Type B pancreatic cell (in vitro differentiated cells): ENCODE results near the gene AKAP13. TPM values are rescaled to one million over a fixed set of nuclear protein-coding genes. Genes with fewer than 3 reads are reported as not detected.

Source experiments
- DNase-seq: peaks from one replicate; pipeline ENCODE4 v3.0.0; 2021; ENCODE audit warnings: mixed read lengths; ENCODE audit not compliant: unreplicated experiment; ENCODE audit errors: extremely low spot score
- H3K27ac Mint-ChIP-seq: 2 replicates; pipeline ENCODE4 v1.8.0; 2021; ENCODE audit warnings: mild to moderate bottlenecking, mixed read lengths
- H3K27me3 Mint-ChIP-seq: 2 replicates; pipeline ENCODE4 v1.8.0; 2021; ENCODE audit warnings: mixed read lengths
- H3K36me3 Mint-ChIP-seq: 2 replicates; pipeline ENCODE4 v1.8.0; 2021; ENCODE audit warnings: mixed read lengths
- H3K4me1 Mint-ChIP-seq: one replicate; pipeline ENCODE4 v1.8.0; 2021; ENCODE audit warnings: mixed read lengths; ENCODE audit not compliant: unreplicated experiment
- H3K4me3 Mint-ChIP-seq: 2 replicates; pipeline ENCODE4 v1.8.0; 2021; ENCODE audit warnings: mild to moderate bottlenecking, mixed read lengths
- H3K9me3 Mint-ChIP-seq: 2 replicates; pipeline ENCODE4 v1.8.0; 2021; ENCODE audit warnings: mixed read lengths
- total RNA-seq: library from RNA; stranded (reverse); gene quantifications from 2 replicates; pipeline ENCODE4 v1.2.1, GENCODE V29; 2021; ENCODE audit warnings: low replicate concordance
- TF ChIP-seq, protein P1 (sequence below): fragments of 200-600 bp; sonication (generic); conservative IDR thresholded peaks from 2 replicates; pipeline ENCODE4 v1.5.0; 2021; ENCODE audit warnings: antibody characterized with exemption, mild to moderate bottlenecking

AKAP13 gene
- total RNA-seq, 1 donor from 2014 or later: 75.7 TPM

DNA sequence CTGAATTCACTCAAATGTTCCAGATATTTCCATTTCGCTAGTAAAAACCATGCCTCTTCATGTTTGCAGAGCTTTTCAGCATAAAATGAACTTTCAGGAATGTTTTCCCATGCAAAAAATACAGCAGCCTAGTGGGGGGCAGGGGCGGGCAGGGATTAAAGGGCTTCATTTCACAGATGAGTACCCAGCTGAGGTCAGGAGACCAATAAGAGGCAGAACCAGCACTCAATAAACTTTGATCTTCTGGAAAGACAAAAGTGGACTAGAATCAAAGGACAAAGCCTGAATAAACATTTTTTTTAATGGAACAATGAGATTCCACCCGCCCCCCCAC lies 406.3 kb downstream of the AKAP13 start:
- no peaks in the 10 kb centered on the region for H3K36me3 Mint-ChIP-seq
- H3K4me1 Mint-ChIP-seq: peaks cover 44% of the 10 kb centered on the region
- H3K9me3 Mint-ChIP-seq: no peaks in the 10 kb centered on the region
- peak overlapping the region; percentile 78 for H3K27ac Mint-ChIP-seq
- H3K27me3 Mint-ChIP-seq: no peaks in the 10 kb centered on the region
- H3K4me3 Mint-ChIP-seq: no peak overlapping the region
- no peak for DNase-seq
- TF ChIP-seq, protein P1, sequence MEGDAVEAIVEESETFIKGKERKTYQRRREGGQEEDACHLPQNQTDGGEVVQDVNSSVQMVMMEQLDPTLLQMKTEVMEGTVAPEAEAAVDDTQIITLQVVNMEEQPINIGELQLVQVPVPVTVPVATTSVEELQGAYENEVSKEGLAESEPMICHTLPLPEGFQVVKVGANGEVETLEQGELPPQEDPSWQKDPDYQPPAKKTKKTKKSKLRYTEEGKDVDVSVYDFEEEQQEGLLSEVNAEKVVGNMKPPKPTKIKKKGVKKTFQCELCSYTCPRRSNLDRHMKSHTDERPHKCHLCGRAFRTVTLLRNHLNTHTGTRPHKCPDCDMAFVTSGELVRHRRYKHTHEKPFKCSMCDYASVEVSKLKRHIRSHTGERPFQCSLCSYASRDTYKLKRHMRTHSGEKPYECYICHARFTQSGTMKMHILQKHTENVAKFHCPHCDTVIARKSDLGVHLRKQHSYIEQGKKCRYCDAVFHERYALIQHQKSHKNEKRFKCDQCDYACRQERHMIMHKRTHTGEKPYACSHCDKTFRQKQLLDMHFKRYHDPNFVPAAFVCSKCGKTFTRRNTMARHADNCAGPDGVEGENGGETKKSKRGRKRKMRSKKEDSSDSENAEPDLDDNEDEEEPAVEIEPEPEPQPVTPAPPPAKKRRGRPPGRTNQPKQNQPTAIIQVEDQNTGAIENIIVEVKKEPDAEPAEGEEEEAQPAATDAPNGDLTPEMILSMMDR: no peak

DNA sequence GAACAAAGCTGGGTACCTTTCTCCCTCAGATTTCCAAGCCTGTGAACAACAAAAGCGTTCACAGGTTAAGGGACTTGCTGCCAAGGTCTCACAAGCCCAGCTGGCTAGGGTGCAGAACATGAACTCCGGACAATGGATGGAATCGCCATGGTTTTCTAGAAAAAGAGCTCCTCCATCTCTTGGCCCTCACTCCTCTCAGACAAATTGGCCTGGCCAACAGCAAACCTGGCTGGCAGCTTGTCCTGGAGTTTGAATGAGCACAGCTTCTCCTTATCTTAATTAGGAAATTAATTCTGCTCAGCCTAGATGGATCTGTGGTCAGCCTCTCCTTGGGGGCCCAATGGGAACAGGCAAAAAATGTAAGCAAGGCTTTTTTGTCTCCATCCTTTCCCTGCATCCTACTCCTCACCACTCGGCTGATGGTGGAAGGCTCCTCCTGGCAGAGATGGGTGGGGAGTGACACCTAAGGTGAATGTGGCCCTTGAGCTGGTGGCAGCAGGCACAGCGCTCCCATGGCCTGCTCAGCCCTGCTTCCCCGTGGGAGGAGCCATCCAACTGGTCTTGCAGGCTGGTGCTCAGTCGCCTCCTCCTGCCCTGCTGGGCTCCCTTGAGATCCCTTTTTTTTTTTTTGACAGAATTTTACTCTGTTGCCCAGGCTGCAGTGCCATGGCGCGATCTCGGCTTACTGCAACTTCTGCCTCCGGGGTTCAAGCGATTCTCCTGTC lies 408.5 kb downstream of the AKAP13 start:
- Mint-ChIP-seq H3K27me3 (no peaks in the 10 kb centered on the region), H3K4me3 (no peak overlapping the region), H3K36me3 (no peaks in the 10 kb centered on the region), H3K27ac (no peak overlapping the region), H3K9me3 (no peaks in the 10 kb centered on the region), H3K4me1 (peaks cover 44% of the 10 kb centered on the region)
- DNase-seq: no peak
- TF ChIP-seq, protein P1: no peak

- DNase-seq: no peak
- Mint-ChIP-seq H3K27ac (no peak overlapping the region), H3K36me3 (no peaks in the 10 kb centered on the region), H3K27me3 (no peaks in the 10 kb centered on the region), H3K4me3 (no peak overlapping the region), H3K4me1 (peaks cover 43% of the 10 kb centered on the region), H3K9me3 (no peaks in the 10 kb centered on the region)
- TF ChIP-seq, protein P1: no peak
Observed at GRCh38 chr15:85789496-85789875, 409.1 kb downstream of the AKAP13 start.

DNA sequence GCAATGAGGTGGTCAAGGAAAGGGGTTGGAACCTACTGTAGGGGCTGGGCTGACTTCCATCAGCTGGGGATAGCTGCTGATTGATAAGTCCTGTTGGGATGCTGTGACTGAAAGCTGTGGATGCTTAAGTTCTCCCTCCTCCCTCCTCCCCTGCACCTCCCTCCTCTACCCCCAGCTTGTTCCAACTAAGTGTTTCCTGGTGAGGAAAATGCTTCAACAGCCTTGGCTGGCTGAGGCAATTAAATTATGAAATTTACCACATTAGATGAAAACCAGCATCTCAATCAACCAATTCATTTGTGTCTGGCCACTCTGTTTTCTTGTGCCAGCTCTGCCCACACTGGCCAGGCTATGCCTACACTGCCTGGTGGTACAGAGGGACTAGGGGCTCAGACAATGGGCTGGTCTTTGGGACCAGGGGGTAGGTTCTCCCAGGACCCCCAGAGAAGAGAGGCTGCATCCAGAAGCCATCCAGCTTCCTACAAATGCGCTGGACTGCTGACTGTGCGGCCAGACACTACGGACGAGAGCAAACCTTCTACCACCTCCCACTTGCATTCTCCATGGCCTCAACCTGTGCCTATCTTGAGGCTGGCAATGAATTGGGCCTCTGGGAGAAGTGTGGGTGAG lies 411.8 kb downstream of the AKAP13 start:
- no peak overlapping the region for H3K27ac Mint-ChIP-seq
- peaks cover 43% of the 10 kb centered on the region for H3K4me1 Mint-ChIP-seq
- DNase-seq: no peak
- no peaks in the 10 kb centered on the region for H3K9me3 Mint-ChIP-seq
- H3K4me3 Mint-ChIP-seq: peak overlapping the region; percentile 52
- no peaks in the 10 kb centered on the region for H3K27me3 Mint-ChIP-seq
- H3K36me3 Mint-ChIP-seq: no peaks in the 10 kb centered on the region
- TF ChIP-seq, protein P1: no peak

DNA sequence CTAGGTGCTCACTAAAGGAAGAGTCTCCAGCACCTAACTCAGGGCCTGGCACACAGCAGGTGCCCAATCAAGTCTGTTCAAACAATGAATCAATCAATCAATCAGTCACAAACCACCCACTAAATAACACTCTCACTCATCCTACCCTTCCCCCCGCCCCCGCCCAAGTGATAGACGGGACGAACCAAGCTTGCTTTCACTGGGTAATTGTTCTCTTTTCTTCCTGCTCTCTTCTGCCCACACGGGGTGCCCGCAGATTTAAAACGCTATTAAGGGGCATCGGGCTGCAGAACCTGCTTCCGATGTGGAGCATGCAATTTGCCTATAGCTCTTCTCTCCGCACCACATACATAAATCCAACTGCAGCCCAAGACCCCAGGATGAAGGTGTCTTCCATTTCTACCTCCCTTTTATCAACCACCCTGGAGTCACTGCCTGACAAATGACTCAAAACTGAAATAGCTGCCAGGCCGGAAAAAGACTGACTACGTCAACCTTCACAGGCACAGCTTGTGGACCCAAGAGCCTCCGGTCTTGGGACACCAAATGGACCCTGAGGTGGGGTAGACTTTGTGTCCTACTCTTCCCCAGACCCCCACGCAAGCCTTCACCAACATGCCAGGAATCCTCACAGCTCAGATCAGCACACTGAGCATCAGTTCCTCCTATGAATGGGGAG lies 412.6 kb downstream of the AKAP13 start:
- H3K27me3 Mint-ChIP-seq: no peaks in the 10 kb centered on the region
- TF ChIP-seq, protein P1: no peak
- no peaks in the 10 kb centered on the region for H3K36me3 Mint-ChIP-seq
- H3K4me3 Mint-ChIP-seq: peak overlapping the region; percentile 95
- H3K4me1 Mint-ChIP-seq: peaks cover 39% of the 10 kb centered on the region
- no peak for DNase-seq
- H3K27ac Mint-ChIP-seq: no peak overlapping the region
- H3K9me3 Mint-ChIP-seq: no peaks in the 10 kb centered on the region
